Panc1 (cell line): ENCODE data around the gene OR5H15. TPM values are rescaled to one million over a fixed set of nuclear protein-coding genes. Genes with fewer than 3 reads are reported as not detected.

Source experiments
- ATAC-seq: fragments of 200-7000 bp; cut with Tn5 transposase; 2 replicates; pipeline ENCODE4 v1.9.1; 2020; ENCODE audit warnings: mild to moderate bottlenecking, moderate library complexity
- BruUV-seq: library from RNA; stranded (reverse); fragments of 400-500 nt; replicated peaks from 2 replicates; lab custom pipeline; 2021; lab: Mats Ljungman, UMichigan
- CTCF ChIA-PET: fragments of 300-600 bp; sonication (Branson Sonifier 250); formaldehyde crosslinking; loops from one replicate; lab custom pipeline; 2022; ENCODE audit warnings: antibody characterized with exemption; lab: Charles Lee
- POLR2A ChIA-PET: fragments of 300-600 bp; sonication (Branson Sonifier 250); formaldehyde crosslinking; loops from one replicate; lab custom pipeline; 2022; ENCODE audit warnings: antibody characterized with exemption; lab: Charles Lee
- DNase-seq: peaks from one replicate; pipeline ENCODE4 v3.0.0-alpha.2; 2010; ENCODE audit warnings: low read depth, low spot score
- H3K27ac ChIP-seq: 2 replicates; pipeline ENCODE4 v1.5.1; 2011; ENCODE audit warnings: mild to moderate bottlenecking, low read length, inconsistent platforms
- H3K27me3 ChIP-seq: fragments of 200-500 bp; sonication (Bioruptor generic); 2 replicates; pipeline ENCODE4 v1.6.0; 2014; ENCODE audit warnings: low read length, inconsistent platforms; ENCODE audit not compliant: control insufficient read depth, insufficient read depth
- H3K36me3 ChIP-seq: fragments of 200-500 bp; sonication (Bioruptor generic); 2 replicates; pipeline ENCODE4 v1.5.1; 2014; ENCODE audit warnings: inconsistent platforms, mild to moderate bottlenecking, low read length, moderate library complexity; ENCODE audit not compliant: control insufficient read depth, insufficient read depth
- H3K4me1 ChIP-seq: 2 replicates; pipeline ENCODE4 v1.5.1; 2011; ENCODE audit warnings: inconsistent platforms, mild to moderate bottlenecking, low read length, moderate library complexity; ENCODE audit not compliant: control insufficient read depth, insufficient read depth
- H3K4me3 ChIP-seq, 2 experiments: 2 replicates each; pipeline ENCODE4 v1.5.1; 2011 to 2012; ENCODE audit warnings: low read depth in 2 of 2, low read length in 2 of 2, mild to moderate bottlenecking in 2 of 2, inconsistent platforms in 1 of 2, moderate library complexity in 1 of 2
- H3K9me3 ChIP-seq: fragments of 200-500 bp; sonication (Bioruptor generic); 2 replicates; pipeline ENCODE4 v1.5.1; 2014; ENCODE audit warnings: low read depth, mild to moderate bottlenecking, inconsistent platforms, low read length, moderate library complexity; ENCODE audit not compliant: control insufficient read depth, insufficient read depth
- POLR2AphosphoS5 ChIP-seq: IDR thresholded peaks from 2 replicates; pipeline ENCODE4 v1.6.1; 2012; ENCODE audit warnings: mild to moderate bottlenecking, low read depth, low read length, moderate library complexity
- REST ChIP-seq, 2 experiments: IDR thresholded peaks; 2 replicates each; pipeline ENCODE4 v1.6.1; 2011 to 2012; ENCODE audit warnings: low read depth in 2 of 2, control low read depth in 1 of 2, low read length in 1 of 2, mild to moderate bottlenecking in 1 of 2, moderate library complexity in 1 of 2; ENCODE audit not compliant: insufficient read depth in 1 of 2
- SIN3A ChIP-seq: IDR thresholded peaks from 2 replicates; pipeline ENCODE4 v1.6.1; 2012; ENCODE audit warnings: low read depth, mild to moderate bottlenecking, low read length, moderate library complexity, borderline replicate concordance; ENCODE audit not compliant: insufficient read depth
- TCF7L2 ChIP-seq: IDR thresholded peaks from 2 replicates; pipeline ENCODE4 v1.6.1; 2011; ENCODE audit warnings: mild to moderate bottlenecking, low read depth, low read length, inconsistent platforms
- in situ Hi-C: cut with HindIII; loops from 2 replicates; pipeline ENCODE4 v1.10.0; 2016; ENCODE audit warnings: low sequenced_read_pairs, low pct_unique_long_range_greater_than_20kb
- intact Hi-C: fragments of 100-400 bp; cut with micrococcal nuclease; formaldehyde crosslinking; loops from one replicate; pipeline ENCODE4 v1.10.0; 2022; ENCODE audit not compliant: unreplicated experiment
- total RNA-seq: library from RNA; stranded (reverse); gene quantifications from one replicate; pipeline ENCODE4 v1.2.1, GENCODE V29; 2021; ENCODE audit not compliant: unreplicated experiment
- TF ChIP-seq, protein P1 (sequence below): fragments of 450-650 bp; IDR thresholded peaks from 2 replicates; pipeline ENCODE4 v1.5.1; 2017; ENCODE audit warnings: mild to moderate bottlenecking

OR5H15 gene
- total RNA-seq, 1 experiment from 2014 or later: not detected

- no peak for ATAC-seq
- H3K36me3 ChIP-seq: no peaks in the 10 kb centered on the region
- ChIA-PET POLR2A (no interaction called here), CTCF (no interaction called here)
- H3K9me3 ChIP-seq: 0 out of 2 replicates have a peak, but pooled peaks cover 2% of the 10 kb centered on the region
- TF ChIP-seq POLR2AphosphoS5 (no peak), SIN3A (no peak), REST (IDR thresholded peaks at IDR 0.05; ENCODE audit: insufficient read depth in 1 of 2, low read depth in 2 of 2, low read length in 1 of 2) (no peak), TCF7L2 (no peak)
- TF ChIP-seq, protein P1, sequence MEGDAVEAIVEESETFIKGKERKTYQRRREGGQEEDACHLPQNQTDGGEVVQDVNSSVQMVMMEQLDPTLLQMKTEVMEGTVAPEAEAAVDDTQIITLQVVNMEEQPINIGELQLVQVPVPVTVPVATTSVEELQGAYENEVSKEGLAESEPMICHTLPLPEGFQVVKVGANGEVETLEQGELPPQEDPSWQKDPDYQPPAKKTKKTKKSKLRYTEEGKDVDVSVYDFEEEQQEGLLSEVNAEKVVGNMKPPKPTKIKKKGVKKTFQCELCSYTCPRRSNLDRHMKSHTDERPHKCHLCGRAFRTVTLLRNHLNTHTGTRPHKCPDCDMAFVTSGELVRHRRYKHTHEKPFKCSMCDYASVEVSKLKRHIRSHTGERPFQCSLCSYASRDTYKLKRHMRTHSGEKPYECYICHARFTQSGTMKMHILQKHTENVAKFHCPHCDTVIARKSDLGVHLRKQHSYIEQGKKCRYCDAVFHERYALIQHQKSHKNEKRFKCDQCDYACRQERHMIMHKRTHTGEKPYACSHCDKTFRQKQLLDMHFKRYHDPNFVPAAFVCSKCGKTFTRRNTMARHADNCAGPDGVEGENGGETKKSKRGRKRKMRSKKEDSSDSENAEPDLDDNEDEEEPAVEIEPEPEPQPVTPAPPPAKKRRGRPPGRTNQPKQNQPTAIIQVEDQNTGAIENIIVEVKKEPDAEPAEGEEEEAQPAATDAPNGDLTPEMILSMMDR: no peak; the same call in 1 of the 2 replicates
- H3K27ac ChIP-seq: no peak overlapping the region
- in situ Hi-C loops: no loop called here
- DNase-seq: no peak
- no peaks in the 10 kb centered on the region for H3K27me3 ChIP-seq
- H3K4me3 ChIP-seq: no peak overlapping the region
- H3K4me1 ChIP-seq: no peaks in the 10 kb centered on the region
- BruUV-seq: no TSS peak
- intact Hi-C loops: no loop called here
Measured at GRCh38 chr3:98172621-98173020, 6.1 kb downstream of the OR5H15 start.

- Histone ChIP-seq H3K27me3 (no peaks in the 10 kb centered on the region), H3K4me1 (no peaks in the 10 kb centered on the region), H3K27ac (no peak overlapping the region), H3K36me3 (no peaks in the 10 kb centered on the region), H3K4me3 (no peak overlapping the region), H3K9me3 (no peaks in the 10 kb centered on the region)
- DNase-seq: no peak
- no peak for ATAC-seq
- intact Hi-C loops (no loop called here), in situ Hi-C loops (no loop called here)
- POLR2A ChIA-PET: no interaction called here
- TF ChIP-seq, protein P1: no peak
- TF ChIP-seq SIN3A (no peak), POLR2AphosphoS5 (no peak), TCF7L2 (no peak), REST (IDR thresholded peaks at IDR 0.05; ENCODE audit: insufficient read depth in 1 of 2, low read depth in 2 of 2, low read length in 1 of 2) (no peak)
- BruUV-seq: no TSS peak
- CTCF ChIA-PET: no interaction called here
Measured at GRCh38 chr3:98180319-98180890, 13.9 kb downstream of the OR5H15 start.
